SK-N-DZ (cell line): Measurements from ENCODE around the gene SLC25A26. TPM values are rescaled to one million over a fixed set of nuclear protein-coding genes. Genes with fewer than 3 reads are reported as not detected.

Source experiments
- DNase-seq: peaks from one replicate; pipeline ENCODE4 v3.0.0-alpha.2; 2015; ENCODE audit warnings: low spot score
- polyA plus RNA-seq, 2 experiments: library from polyadenylated mRNA; depleted of rRNA; stranded (reverse); fragments of >200 nt; gene quantifications; 2 replicates each; pipeline ENCODE4 v1.2.3, GENCODE V29; 2014

The SLC25A26 gene, protein sequence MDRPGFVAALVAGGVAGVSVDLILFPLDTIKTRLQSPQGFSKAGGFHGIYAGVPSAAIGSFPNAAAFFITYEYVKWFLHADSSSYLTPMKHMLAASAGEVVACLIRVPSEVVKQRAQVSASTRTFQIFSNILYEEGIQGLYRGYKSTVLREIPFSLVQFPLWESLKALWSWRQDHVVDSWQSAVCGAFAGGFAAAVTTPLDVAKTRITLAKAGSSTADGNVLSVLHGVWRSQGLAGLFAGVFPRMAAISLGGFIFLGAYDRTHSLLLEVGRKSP
- 23.0 and 24.0 TPM in 2 replicates for polyA plus RNA-seq (2014; cell fraction: cytosol; rRNA removed)
- polyA plus RNA-seq (2014; cell fraction: nucleus; rRNA removed) = 12.5 and 15.5 TPM in 2 replicates

- DNase-seq = peak; percentile 95
Measured at GRCh38 chr3:66220602-66221377, at the start of gene SLC25A26. TSS of gene SLC25A26 (plus strand) at chr3:66221001. CDS start at chr3:66221095, 94 bp downstream.

GRCh38 chr3:66172394-66172793, 48.4 kb upstream of the SLC25A26 start:
- DNase-seq = no peak

- no peak for DNase-seq
Measured at GRCh38 chr3:66177026-66177425, 43.8 kb upstream of the SLC25A26 start.

DNA sequence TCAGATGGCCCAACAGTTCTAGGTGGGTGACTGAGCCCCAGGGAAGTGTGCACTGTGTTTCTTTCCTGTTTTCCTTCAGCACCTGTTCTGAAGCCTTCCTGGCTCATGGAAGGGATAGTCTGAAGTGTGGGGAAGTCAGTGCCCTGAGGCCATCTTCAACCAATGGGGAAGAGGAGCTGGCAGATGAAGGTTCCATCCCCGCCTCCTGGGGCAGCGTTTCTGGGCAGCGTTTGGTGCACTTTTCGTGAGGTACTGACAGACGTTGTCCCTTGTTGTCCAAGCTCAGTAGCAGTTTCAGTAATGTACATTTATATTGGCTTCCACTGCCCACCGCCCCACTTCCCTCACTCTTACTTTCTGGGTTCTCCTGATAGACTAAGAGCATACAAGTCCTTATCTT, 42.6 kb upstream of the SLC25A26 start:
- no peak for DNase-seq

- no peak for DNase-seq
Measured at GRCh38 chr3:66179793-66180192, 41.0 kb upstream of the SLC25A26 start.

DNA sequence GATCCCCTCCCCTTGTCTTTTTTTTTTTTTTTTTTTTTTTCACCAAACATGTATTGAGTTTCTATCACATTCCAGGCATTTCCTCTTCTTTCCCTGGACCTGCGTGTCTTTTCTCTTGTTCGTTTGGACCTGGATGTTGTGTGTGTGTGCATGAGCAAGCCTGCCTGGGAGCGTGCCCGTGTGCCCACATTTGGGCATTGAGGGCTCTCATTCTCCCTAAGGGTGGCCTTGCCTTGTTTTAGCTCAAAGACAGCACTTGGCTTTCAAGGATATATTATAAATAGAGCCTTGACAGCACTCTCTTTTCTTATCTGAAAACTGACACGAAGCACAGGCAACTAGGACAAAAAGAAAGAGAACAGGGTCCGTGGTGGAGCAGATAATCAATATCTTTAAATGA, 39.0 kb upstream of the SLC25A26 start:
- no peak for DNase-seq

- DNase-seq = no peak
Measured at GRCh38 chr3:66182246-66182645, 38.6 kb upstream of the SLC25A26 start.

GRCh38 chr3:66186545-66186944, 34.3 kb upstream of the SLC25A26 start:
- DNase-seq = no peak

DNA sequence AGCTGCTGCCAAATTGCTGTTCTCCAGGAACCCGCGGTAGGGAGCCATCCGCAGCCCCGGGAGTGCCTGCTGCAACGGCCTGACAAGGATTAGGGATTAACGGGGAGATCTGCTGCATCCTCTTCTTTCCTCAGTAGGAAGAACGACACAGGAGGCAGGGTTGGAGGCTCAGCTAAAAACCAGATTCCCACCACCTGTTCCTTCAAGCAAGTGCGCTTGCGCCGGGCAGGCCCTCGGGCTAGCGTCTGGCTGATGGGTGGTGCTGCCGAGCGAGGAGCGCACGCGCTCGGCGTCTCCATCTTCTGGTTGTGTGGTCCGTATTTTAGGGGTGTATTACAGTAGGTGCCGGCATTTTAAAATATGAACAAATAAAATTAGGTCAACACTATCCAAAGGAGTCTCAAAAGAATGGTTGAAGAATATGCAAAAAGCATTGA, 25.4 kb upstream of the SLC25A26 start:
- DNase-seq = peak; percentile 74

DNA sequence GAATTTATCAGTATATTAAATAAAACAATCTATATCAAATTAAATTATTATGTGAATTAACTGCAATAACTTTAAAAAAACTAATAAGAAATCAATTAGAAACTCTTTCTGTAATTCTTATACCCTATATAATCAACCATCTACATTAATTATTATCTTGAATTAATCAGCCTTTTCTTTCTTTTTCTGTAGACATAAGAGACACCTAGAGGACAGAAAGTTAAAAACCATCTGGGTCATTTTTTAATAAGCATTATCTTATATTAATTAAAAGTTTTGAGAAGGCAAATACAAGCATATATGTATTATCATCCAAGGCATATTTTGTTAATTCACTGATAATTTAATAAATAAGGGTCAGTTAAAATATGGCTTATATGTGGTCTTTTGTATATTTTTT, 24.2 kb upstream of the SLC25A26 start:
- no peak for DNase-seq

- DNase-seq = no peak
Measured at GRCh38 chr3:66198437-66199088, 22.2 kb upstream of the SLC25A26 start.

- no peak for DNase-seq
Measured at GRCh38 chr3:66199089-66199473, 21.7 kb upstream of the SLC25A26 start.

DNA sequence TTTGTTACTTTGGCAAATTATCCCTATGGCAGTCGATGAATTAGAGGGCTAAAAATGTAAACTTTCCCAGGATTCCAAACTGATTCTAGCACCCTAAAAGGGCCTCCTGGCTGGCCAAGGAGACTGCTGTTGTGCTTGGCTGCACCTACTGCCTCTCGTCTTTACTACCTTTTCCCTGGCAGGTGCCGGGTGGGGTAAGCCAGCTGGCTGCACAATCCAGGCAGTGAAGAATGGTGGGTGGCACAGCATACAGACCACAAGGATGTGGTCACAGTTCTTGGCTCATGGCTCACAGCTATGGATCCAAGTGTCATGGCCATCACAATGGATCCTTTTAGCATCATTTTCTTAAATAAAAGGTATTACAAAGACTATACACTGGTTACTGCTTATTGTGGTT, 20.7 kb upstream of the SLC25A26 start:
- no peak for DNase-seq

- DNase-seq = no peak
Measured at GRCh38 chr3:66200786-66201185, 20.0 kb upstream of the SLC25A26 start.

- DNase-seq = no peak
Measured at GRCh38 chr3:66203275-66203674, 17.5 kb upstream of the SLC25A26 start.

GRCh38 chr3:66206806-66207205, 14.0 kb upstream of the SLC25A26 start:
- DNase-seq = no peak

- DNase-seq = no peak
Measured at GRCh38 chr3:66208189-66208588, 12.6 kb upstream of the SLC25A26 start.

- DNase-seq = no peak
Measured at GRCh38 chr3:66210687-66211295, 10.0 kb upstream of the SLC25A26 start.

DNA sequence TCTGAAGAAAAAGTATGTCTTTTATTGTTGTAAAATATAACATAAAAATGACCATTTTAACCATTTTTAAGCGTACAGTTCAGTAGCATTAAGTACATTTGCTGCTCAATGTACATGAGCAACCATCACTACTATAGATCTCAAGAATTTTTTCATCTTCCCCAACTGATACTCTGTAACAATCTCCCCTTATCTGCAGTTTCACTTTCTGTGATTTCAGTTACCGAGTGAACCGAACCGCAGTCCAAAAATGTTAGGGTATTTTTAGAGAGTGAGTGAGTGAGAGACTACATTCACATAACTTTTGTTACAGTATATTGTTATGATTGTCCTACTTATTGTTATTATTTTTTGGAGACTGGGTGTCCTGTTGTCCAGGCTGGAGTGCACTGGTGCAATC, 9.0 kb upstream of the SLC25A26 start:
- DNase-seq = no peak

- no peak for DNase-seq
Measured at GRCh38 chr3:66215106-66215505, 5.7 kb upstream of the SLC25A26 start.

- no peak for DNase-seq
Measured at GRCh38 chr3:66220066-66220465, 735 bp upstream of the SLC25A26 start.

- DNase-seq = no peak
Measured at GRCh38 chr3:66224220-66224619, 3.4 kb downstream of the SLC25A26 start.
